T1000 (cell line): ENCODE measurements around the gene UNC5C.

Experiments
- DNase-seq: peaks from one replicate; lab custom pipeline; 2025; ENCODE audit warnings: mixed read lengths; lab: John Stamatoyannopoulos, UW

UNC5C gene

GRCh38 chr4:95466791-95467190 is 82.0 kb downstream of the UNC5C start:
- DNase-seq, result no peak

DNA sequence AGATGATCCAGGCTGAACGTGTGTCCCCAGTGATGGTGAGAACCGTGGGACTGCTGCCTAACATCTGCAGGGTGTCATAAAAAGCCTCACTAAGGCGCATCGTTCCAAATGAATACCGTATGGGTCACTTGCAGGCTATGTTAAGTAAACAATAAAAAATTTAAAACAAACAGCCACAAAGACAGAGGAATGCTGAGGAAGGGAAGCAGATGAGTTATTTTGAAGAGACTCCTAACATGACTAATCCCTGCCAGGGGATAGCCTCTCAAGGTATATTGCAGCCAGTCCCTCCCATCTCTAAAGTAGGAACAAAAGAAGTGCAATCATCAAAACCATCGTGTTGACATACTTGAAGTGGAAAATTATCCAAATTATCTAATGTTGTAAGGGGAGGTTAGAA is 83.8 kb downstream of the UNC5C start:
- DNase-seq, result no peak

DNA sequence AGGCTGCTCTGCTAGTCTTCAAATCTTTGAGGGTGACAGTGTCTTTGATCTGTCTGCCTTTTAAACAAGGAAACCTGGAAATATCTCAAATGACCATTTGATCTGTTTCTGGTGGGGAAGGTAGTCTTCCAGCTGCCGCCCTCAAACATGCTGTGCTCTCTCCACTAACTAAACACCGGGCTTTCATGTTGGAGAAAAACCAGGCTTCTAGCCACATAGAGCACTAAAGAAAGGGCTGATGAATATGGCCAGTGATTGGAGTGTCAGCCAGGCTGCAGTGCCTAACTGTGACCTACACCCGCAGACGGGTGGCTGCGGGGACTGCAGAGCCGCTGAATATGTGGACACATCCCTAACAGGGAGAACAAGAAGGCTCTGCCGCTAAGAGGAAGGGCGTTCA is 85.9 kb downstream of the UNC5C start:
- DNase-seq, result no peak

DNA sequence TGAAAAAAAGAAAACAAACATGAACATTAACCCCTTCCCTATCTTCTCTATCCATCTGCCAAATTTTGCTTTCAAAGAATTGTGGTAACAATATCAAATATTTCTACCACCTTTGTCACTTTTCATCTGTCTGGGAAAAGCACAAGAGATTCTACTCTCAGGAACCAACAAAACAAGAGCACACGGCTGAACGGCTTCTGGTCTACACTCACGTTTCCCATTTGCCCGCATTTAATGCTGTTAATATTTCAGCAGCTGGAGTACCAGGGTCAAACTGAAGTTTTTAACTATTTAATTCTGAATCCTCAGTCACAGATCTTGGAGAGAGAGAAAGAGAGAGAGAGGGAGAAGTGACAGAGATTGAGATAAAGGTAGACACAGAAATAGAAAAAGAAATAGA is 91.4 kb downstream of the UNC5C start:
- DNase-seq, result no peak

DNA sequence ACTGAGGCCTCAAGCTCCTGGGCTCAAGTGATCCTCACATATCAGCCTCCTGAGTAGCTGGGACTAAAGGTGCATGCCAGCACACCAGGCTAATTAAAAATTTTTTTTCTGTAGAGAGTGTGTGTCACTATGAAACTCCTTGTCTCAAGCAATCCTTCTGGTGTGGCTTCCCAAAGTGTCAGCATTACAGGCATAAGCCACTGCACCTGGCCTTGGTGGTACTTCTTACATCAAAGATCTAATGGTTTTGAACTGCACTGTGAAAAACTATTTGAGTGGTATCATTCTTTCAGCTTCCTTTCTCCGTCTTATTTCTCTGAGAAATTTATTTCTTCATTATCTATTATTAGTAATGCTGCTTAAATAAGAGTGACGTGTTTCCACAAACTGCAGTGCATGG is 98.5 kb downstream of the UNC5C start:
- no peak for DNase-seq

DNA sequence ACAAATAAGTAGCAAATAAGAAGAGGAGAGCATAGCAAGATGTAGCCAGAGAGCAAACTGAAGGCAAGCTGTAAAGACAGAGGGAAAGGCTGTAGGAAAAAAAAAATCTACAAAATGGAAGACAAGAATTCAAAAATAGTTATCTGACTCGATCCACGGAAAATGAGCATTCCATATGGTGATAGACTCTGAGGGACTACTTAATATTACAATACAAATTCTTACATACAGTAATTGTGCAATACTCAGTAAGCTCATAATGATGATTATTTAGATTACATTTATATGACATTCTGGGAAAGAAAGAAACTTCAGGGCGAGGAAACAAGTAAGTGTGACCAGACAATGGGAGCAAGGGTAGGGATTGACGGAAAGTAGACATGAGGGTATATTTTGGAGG is 102.6 kb downstream of the UNC5C start:
- no peak for DNase-seq

- DNase-seq, result no peak
Observed at GRCh38 chr4:95445251-95445650, 103.5 kb downstream of the UNC5C start.

GRCh38 chr4:95444812-95445211 is 104.0 kb downstream of the UNC5C start:
- DNase-seq, result no peak

GRCh38 chr4:95439896-95440295 is 108.9 kb downstream of the UNC5C start:
- DNase-seq, result no peak

GRCh38 chr4:95439071-95439470 is 109.7 kb downstream of the UNC5C start:
- DNase-seq, result no peak

- no peak for DNase-seq
Observed at GRCh38 chr4:95432466-95432865, 116.3 kb downstream of the UNC5C start.

- no peak for DNase-seq
Observed at GRCh38 chr4:95431678-95432077, 117.1 kb downstream of the UNC5C start.

- no peak for DNase-seq
Observed at GRCh38 chr4:95429416-95429815, 119.4 kb downstream of the UNC5C start.

DNA sequence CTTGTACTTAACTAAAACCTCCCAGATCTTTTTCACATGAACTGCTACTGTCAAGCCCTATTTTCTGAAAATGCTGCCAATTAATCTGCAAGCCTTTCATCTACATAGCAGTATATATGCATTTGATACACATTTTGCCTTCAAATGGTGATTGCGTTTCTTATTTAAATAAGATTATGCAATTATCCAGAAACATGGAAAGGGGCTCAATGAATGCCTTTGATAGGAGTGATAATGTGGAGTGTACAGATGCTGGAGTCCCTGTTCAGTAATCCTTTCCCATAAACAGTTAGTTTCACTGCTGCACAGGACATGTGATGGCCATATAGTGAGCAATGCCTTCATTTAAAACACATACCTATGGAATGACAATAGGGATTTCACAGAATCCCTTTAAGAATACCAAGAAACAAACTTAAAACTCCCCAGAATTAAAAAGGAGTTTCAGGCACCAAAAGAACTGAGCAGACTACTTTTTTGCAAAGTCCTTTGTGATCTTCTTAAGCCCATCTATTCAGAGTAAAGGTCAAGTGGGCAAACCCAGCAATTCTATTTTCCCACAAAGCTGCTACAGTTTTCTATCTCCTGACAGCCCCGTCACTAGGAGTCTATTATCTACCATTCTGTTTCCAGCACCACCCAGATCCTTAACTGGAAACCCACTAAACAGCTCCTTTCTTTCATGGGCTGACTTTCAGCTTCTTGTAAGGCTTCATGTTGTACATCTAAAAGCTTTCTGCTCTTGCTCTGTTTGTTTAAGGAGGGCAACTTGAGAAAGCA is 120.3 kb downstream of the UNC5C start:
- no peak for DNase-seq

GRCh38 chr4:95426455-95426854 is 122.3 kb downstream of the UNC5C start:
- no peak for DNase-seq

DNA sequence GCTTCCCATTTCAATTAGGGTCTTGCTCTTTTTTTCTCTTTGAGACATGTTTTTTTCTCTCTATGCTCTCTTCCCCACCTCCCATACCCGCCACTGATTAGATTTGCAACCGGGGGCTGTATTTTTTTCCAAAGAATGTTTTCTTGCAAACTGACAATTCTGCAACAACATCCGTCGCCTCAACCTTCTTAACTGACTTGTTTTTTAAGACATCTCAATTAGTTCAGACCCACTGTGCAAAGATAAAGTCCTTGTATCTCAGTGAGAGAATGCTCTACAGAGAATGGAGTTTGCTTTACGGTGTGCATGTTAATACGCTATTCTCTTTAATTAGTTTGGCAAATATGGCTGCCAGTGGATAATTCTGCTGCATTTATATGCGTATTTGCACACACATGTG is 126.3 kb downstream of the UNC5C start:
- DNase-seq, result no peak

DNA sequence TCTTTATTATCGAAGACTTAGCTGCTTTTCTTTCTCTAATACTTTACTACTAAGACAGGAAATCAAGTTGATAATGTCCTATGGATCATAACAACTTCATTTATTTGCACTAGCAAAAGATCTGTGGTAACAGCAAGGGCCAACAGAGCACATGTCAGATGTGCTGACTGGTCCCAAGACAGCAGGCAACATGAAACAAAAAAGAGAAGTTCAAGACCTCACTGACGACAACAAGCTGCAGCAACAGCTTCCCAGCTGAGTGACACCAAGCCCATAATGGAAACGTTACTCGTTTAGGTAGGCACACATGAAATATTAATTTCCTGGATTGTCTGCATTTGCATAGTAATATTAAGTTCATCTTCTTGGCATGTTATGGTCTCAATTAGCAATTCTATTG is 126.9 kb downstream of the UNC5C start:
- DNase-seq, result no peak

- no peak for DNase-seq
Observed at GRCh38 chr4:95417531-95417930, 131.2 kb downstream of the UNC5C start.

- DNase-seq, result no peak
Observed at GRCh38 chr4:95415346-95415771, 133.4 kb downstream of the UNC5C start.

- DNase-seq, result no peak
Observed at GRCh38 chr4:95411371-95412088, 137.2 kb downstream of the UNC5C start.

- no peak for DNase-seq
Observed at GRCh38 chr4:95410387-95410977, 138.3 kb downstream of the UNC5C start.

DNA sequence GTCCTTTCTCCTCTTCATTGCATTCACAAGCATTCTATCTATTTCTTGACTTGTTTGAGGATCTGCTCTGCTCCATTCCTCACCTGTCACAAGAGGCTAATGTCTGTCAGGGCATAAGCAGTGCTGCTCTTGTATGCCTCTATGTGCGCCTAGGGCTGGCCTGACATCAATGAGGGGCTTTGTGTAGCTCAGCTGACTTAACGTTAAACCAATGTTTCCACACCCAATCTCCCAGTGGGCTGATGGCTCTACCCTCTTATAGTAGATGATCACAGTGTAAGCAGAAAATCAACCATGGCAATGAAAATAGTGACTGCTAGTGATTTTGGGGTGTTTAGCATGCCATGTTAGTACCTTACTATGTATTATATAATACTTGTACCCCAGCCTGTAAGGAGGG is 139.0 kb downstream of the UNC5C start:
- no peak for DNase-seq

- no peak for DNase-seq
Observed at GRCh38 chr4:95409127-95409526, 139.6 kb downstream of the UNC5C start.
